Measurements from ENCODE around the gene CUL7. TPM values are rescaled to one million over a fixed set of nuclear protein-coding genes. Genes with fewer than 3 reads are reported as not detected.

CUL7 gene
- total RNA-seq, 1 experiment from 2014 or later: 34.1 TPM

DNA sequence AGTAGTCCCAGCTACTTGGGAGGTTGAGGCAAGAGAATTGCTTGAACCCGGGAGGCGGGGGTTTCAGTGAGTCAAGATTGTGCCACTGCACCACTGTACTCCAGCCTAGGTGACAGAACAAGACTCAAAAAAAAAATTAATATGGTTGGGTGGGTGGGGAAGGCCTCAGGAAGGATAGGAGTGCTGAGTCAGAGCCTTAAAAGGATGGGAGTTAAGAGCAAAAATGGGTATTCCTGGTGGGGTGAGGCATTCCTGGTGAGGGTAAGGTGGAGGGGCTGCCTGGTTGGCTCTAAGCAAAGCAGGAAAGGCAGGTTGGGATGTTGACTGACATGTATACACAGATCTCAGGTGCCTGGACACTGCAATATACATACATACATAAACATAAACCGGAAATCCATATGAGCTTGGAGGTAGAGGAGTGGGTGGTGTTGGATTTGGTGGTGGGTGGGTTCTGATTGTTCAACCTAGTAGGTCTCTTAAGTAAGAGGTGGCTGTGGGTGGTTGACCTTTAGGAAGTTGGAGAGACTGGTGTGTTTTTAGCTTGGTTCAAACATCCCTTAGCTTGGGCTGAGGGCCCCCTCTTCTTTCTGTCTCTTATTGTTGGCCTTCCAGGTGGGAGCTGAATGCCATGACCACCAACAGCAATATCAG, 33.5 kb downstream of the CUL7 start:
- H3K36me3 ChIP-seq (ENCODE audit: control insufficient read depth in 1 of 2, insufficient read depth in 2 of 2, low read length in 2 of 2): peaks cover 14 to 20% of the 10 kb centered on the region in 2 experiments
- ChIA-PET POLR2A (interaction anchor here (1.1 to 2.2 kb wide), 2 partner anchors 16 to 41 kb away, joined by 4 to 5 read pairs; partner anchors contain the start of gene PEX6), CTCF (interaction anchor here (1.1 kb wide), 1 partner anchor 123 kb away, joined by 3 read pairs; no protein-coding TSS in a partner anchor)

More for the DNA sequence above, 33.5 kb downstream of the CUL7 start:
- H3K4me1 ChIP-seq (ENCODE audit: control insufficient read depth in 1 of 2, insufficient read depth in 2 of 2, low read length in 2 of 2): peaks cover 9 to 23% of the 10 kb centered on the region in 2 experiments
- RAD21 ChIA-PET (ENCODE audit: low non-redundant PET in 1 of 2, low total read pairs in 2 of 2, uncharacterized antibody in 2 of 2, unreplicated experiment in 2 of 2): no interaction called here
- ATAC-seq: no peak
- H3K9me3 ChIP-seq (ENCODE audit: control insufficient read depth in 1 of 2, insufficient read depth in 1 of 2, low read depth in 1 of 2, low read length in 2 of 2): no peaks in the 10 kb centered on the region
- H3K27me3 ChIP-seq (ENCODE audit: insufficient read depth, low read length): no peaks in the 10 kb centered on the region
- H3K4me3 ChIP-seq (replicated peaks in 1 of 2; ENCODE audit: low read depth in 1 of 2, low read length in 2 of 2): no peak overlapping the region
- no peak for TF ChIP-seq SP1 (IDR thresholded peaks at IDR 0.05; ENCODE audit: low read depth)
- TF ChIP-seq FOSL1 (IDR thresholded peaks at IDR 0.05; ENCODE audit: low read depth): no peak
- TF ChIP-seq ATF3 (IDR thresholded peaks at IDR 0.05): no peak
- no peak for TF ChIP-seq REST (IDR thresholded peaks at IDR 0.05; ENCODE audit: low read depth)
- no peak for TF ChIP-seq EZH2phosphoT487 (IDR thresholded peaks at IDR 0.05; ENCODE audit: borderline replicate concordance)
- TF ChIP-seq, protein P1, sequence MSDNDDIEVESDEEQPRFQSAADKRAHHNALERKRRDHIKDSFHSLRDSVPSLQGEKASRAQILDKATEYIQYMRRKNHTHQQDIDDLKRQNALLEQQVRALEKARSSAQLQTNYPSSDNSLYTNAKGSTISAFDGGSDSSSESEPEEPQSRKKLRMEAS (IDR thresholded peaks at IDR 0.05): no peak
- no peak for TF ChIP-seq ZFX (IDR thresholded peaks at IDR 0.05)
- TF ChIP-seq JUND (IDR thresholded peaks at IDR 0.05): no peak
- no peak for TF ChIP-seq RAD21 (IDR thresholded peaks at IDR 0.05; ENCODE audit: low read depth)
- TF ChIP-seq CEBPB (IDR thresholded peaks at IDR 0.05; ENCODE audit: low read depth): no peak
- TF ChIP-seq POLR2AphosphoS5 (IDR thresholded peaks at IDR 0.05; ENCODE audit: low read depth, low read length): no peak
- H4K20me1 ChIP-seq (ENCODE audit: insufficient read depth): no peaks in the 10 kb centered on the region
- H3K4me2 ChIP-seq (ENCODE audit: low read length): peak overlapping the region; percentile 94
- H2AFZ ChIP-seq (ENCODE audit: low read depth, low read length, poor library complexity, severe bottlenecking): no peak overlapping the region
- peak overlapping the region; percentile 93 for H3K9ac ChIP-seq (ENCODE audit: low read length)
- intact Hi-C loops (cut with micrococcal nuclease): no loop called here
- H3K79me2 ChIP-seq (ENCODE audit: insufficient read depth, low read length): peaks cover 59% of the 10 kb centered on the region
- DNase-seq (ENCODE audit: low read depth, low spot score): no peak
- H3K27ac ChIP-seq (ENCODE audit: low read depth, low read length): peak overlapping the region; percentile 80
- no peaks in the 10 kb centered on the region for H3K9me2 ChIP-seq (ENCODE audit: insufficient read depth)
- BruUV-seq (replicated peaks): no TSS peak

Measured in HCT116 (cell line).